LHCN-M2 (cell line): ENCODE results near the gene AKAP8L. TPM values are rescaled to one million over a fixed set of nuclear protein-coding genes. Genes with fewer than 3 reads are reported as not detected.
"Not testable (repeated sequence)": the region's sequence is repeated elsewhere in the genome, so short reads cannot be mapped to it uniquely, and the experiment has no call there.

Experiments
- DNase-seq: peaks from one replicate; pipeline ENCODE4 v3.0.0-alpha.2; 2012; ENCODE audit warnings: low read depth
- total RNA-seq: library from RNA; depleted of rRNA; stranded (reverse); fragments of >200 nt; gene quantifications from 2 replicates; pipeline ENCODE4 v1.2.3, GENCODE V29; 2014

AKAP8L gene
- total RNA-seq, 1 experiment from 2014 or later: 54.1 TPM

GRCh38 chr19:15390814-15391213, 28.0 kb downstream of the AKAP8L start:
- DNase-seq: no peak

GRCh38 chr19:15381864-15382263, 36.9 kb downstream of the AKAP8L start:
- no peak for DNase-seq

GRCh38 chr19:15381429-15381828, 37.4 kb downstream of the AKAP8L start:
- no peak for DNase-seq

GRCh38 chr19:15379999-15380647, 38.7 kb downstream of the AKAP8L start:
- peak; percentile 53 for DNase-seq

- DNase-seq: peak; percentile 98
Observed at GRCh38 chr19:15379083-15379998, 39.4 kb downstream of the AKAP8L start, which contains the start of gene AKAP8. TSS of gene AKAP8 (minus strand) at chr19:15379787. CDS start at chr19:15379731, 56 bp downstream.

GRCh38 chr19:15378534-15379082, 40.2 kb downstream of the AKAP8L start:
- DNase-seq: peak; percentile 58

GRCh38 chr19:15374796-15375440, 43.9 kb downstream of the AKAP8L start:
- no peak for DNase-seq

- DNase-seq: no peak
Observed at GRCh38 chr19:15374105-15374651, 44.6 kb downstream of the AKAP8L start.

GRCh38 chr19:15373644-15374043, 45.1 kb downstream of the AKAP8L start:
- no peak for DNase-seq

- no peak for DNase-seq
Observed at GRCh38 chr19:15372891-15373301, 45.9 kb downstream of the AKAP8L start.

GRCh38 chr19:15372470-15372869, 46.3 kb downstream of the AKAP8L start:
- no peak for DNase-seq

GRCh38 chr19:15371786-15372380, 46.9 kb downstream of the AKAP8L start:
- DNase-seq: no peak

- no peak for DNase-seq
Observed at GRCh38 chr19:15371119-15371518, 47.7 kb downstream of the AKAP8L start.

GRCh38 chr19:15369594-15369891, 49.2 kb downstream of the AKAP8L start:
- no peak for DNase-seq

- DNase-seq: no peak
Observed at GRCh38 chr19:15368798-15369593, 49.8 kb downstream of the AKAP8L start.

GRCh38 chr19:15368051-15368632, 50.6 kb downstream of the AKAP8L start:
- no peak for DNase-seq

GRCh38 chr19:15367439-15367838, 51.3 kb downstream of the AKAP8L start:
- no peak for DNase-seq

- DNase-seq: no peak
Observed at GRCh38 chr19:15365264-15365663, 53.5 kb downstream of the AKAP8L start.

- not testable (repeated sequence) for DNase-seq
Observed at GRCh38 chr19:15363791-15364190, 55.0 kb downstream of the AKAP8L start.

- DNase-seq: not testable (repeated sequence)
Observed at GRCh38 chr19:15363048-15363447, 55.7 kb downstream of the AKAP8L start.
